K562 (cell line): Measurements from ENCODE around the gene ENDOV. TPM values are rescaled to one million over a fixed set of nuclear protein-coding genes. Genes with fewer than 3 reads are reported as not detected.

ENCODE experiments used
- CC2D1A ChIP-seq: fragments of 450-650 bp; IDR thresholded peaks from 2 replicates; pipeline ENCODE4 v1.6.1; 2017; ENCODE audit warnings: mild to moderate bottlenecking
- GABPB1 ChIP-seq: sonication (generic); formaldehyde crosslinking; IDR thresholded peaks from 2 replicates; pipeline ENCODE4 v1.8.0; 2022; ENCODE audit warnings: mild to moderate bottlenecking, missing genetic modification reagents
- GTF2A2 ChIP-seq: IDR thresholded peaks from 2 replicates; pipeline ENCODE4 v1.6.1; 2016; ENCODE audit warnings: mild to moderate bottlenecking, missing genetic modification characterization, missing compliant biosample characterization
- JUND ChIP-seq, 2 experiments: IDR thresholded peaks; 2 replicates in 1 of 2; 3 replicates in 1 of 2; pipeline ENCODE4 v1.6.1; 2011; ENCODE audit warnings: borderline replicate concordance in 2 of 2, low read depth in 2 of 2, low read length in 2 of 2, improper control_type of control experiment in 1 of 2, missing biosample characterization in 1 of 2, missing genetic modification characterization in 1 of 2, missing genetic modification reagents in 1 of 2
- NFXL1 ChIP-seq: fragments of 450-650 bp; formaldehyde crosslinking; IDR thresholded peaks from 2 replicates; pipeline ENCODE4 v1.4.0; 2021; ENCODE audit warnings: mild to moderate bottlenecking
- NR2F6 ChIP-seq: fragments of 450-650 bp; formaldehyde crosslinking; IDR thresholded peaks from 2 replicates; pipeline ENCODE4 v1.4.0; 2020; ENCODE audit warnings: mild to moderate bottlenecking
- RBM15 ChIP-seq: fragments of 200-400 bp; formaldehyde crosslinking; IDR thresholded peaks from 2 replicates; pipeline ENCODE4 v1.6.1; 2018; ENCODE audit warnings: mild to moderate bottlenecking, low read length, moderate library complexity; ENCODE audit not compliant: insufficient read depth
- SOX6 ChIP-seq: fragments of 450-650 bp; IDR thresholded peaks from 2 replicates; pipeline ENCODE4 v1.6.1; 2014; ENCODE audit warnings: mild to moderate bottlenecking
- XRCC3 ChIP-seq: fragments of 450-650 bp; IDR thresholded peaks from 2 replicates; pipeline ENCODE4 v1.6.1; 2017; ENCODE audit warnings: mild to moderate bottlenecking, moderate library complexity
- ZNF24 ChIP-seq: fragments of 450-650 bp; IDR thresholded peaks from 2 replicates; pipeline ENCODE4 v1.6.1; 2016
- ZNF551 ChIP-seq: fragments of 250-450 bp; sonication (Bioruptor Pico); IDR thresholded peaks from 2 replicates; pipeline ENCODE4 v1.5.0; 2021; ENCODE audit warnings: mild to moderate bottlenecking, moderate library complexity
- polyA plus RNA-seq, 8 experiments: library from polyadenylated mRNA; depleted of rRNA in 4 of 8; stranded (reverse) in 5 of 8; unstranded in 3 of 8; fragments of >200 nt; fragmentation: Nextera tagmentation in 2 of 8; fragmentation: Illumina TruSeq in 1 of 8; extraction: Ambion mirVana in 2 of 8; extraction: Trizol in 1 of 8; gene quantifications; 2 replicates each; pipeline versions ENCODE4 v1.2.1 to v1.2.3, GENCODE V29; 2011 to 2014; ENCODE audit warnings: inconsistent platforms in 1 of 8, missing spikeins in 1 of 8
- total RNA-seq, 7 experiments: library from RNA; depleted of rRNA in 6 of 7; stranded (reverse); fragments of >200 nt in 6 of 7; fragmentation: Illumina TruSeq in 2 of 7; extraction: Trizol in 2 of 7; gene quantifications; 2 replicates each; pipeline versions ENCODE4 v1.2.1 to v1.2.3, GENCODE V29; 2011 to 2021; ENCODE audit warnings: low replicate concordance in 1 of 7
- TF ChIP-seq, protein P1 (sequence below): fragments of 450-650 bp; IDR thresholded peaks from 2 replicates; pipeline ENCODE4 v1.6.1; 2016
- TF ChIP-seq, protein P2 (sequence below): fragments of 200-600 bp; sonication (generic); IDR thresholded peaks from one replicate; pipeline ENCODE4 v1.6.1; 2012; ENCODE audit warnings: mild to moderate bottlenecking, low read depth, low read length, inconsistent platforms
- TF ChIP-seq, protein P3 (sequence below), 3 experiments: IDR thresholded peaks in 2 of 3; conservative IDR thresholded peaks in 1 of 3; 2 replicates each; pipeline ENCODE4 v1.5.1; 2011 to 2012; ENCODE audit warnings: low read length in 3 of 3, mild to moderate bottlenecking in 3 of 3, control low read depth in 2 of 3, improper control_type of control experiment in 1 of 3, inconsistent platforms in 1 of 3, low read depth in 1 of 3, mixed read lengths in 1 of 3, moderate library complexity in 1 of 3; ENCODE audit not compliant: insufficient read depth in 2 of 3

The ENDOV gene
- total and polyA plus RNA-seq, 9 of the 15 experiments (the other 6 are each of a cell fraction or from before 2014, with no cell fraction given) = 1.2 to 8.2 (median 3.7) TPM

DNA sequence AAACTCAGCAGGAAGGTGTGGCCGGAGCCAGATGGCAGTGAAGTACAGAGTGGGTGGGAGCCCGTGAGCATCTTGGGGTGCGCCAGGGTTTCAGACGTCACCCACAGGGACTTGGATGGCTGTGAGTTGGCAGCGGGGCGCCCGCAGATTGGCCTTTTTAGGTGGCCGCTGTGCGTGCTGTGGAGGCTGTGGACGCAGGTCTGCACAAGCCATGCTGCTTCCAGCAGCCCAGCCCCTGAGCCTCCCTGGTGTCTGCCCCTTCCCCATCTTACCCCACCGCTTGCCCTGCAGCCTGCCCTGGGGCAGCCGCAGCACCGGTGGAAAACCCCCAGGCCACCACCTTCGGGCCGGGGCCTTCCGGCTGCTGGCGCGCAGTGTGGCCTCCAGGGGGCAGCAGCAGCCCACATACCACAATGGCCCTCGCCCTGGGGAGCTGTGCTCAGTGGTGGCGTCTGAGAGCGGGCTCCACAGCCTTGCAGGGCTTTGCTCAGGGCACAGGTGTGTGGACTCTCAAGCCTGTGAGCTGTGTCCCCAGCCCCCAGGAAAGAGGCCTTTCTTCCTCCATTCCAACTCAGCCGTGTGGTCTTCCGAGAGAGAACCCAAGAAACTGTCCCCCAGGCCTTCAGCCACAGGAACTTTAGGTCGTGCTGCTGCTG lies 11.8 kb downstream of the ENDOV start (continued):
- TF ChIP-seq, protein P1, sequence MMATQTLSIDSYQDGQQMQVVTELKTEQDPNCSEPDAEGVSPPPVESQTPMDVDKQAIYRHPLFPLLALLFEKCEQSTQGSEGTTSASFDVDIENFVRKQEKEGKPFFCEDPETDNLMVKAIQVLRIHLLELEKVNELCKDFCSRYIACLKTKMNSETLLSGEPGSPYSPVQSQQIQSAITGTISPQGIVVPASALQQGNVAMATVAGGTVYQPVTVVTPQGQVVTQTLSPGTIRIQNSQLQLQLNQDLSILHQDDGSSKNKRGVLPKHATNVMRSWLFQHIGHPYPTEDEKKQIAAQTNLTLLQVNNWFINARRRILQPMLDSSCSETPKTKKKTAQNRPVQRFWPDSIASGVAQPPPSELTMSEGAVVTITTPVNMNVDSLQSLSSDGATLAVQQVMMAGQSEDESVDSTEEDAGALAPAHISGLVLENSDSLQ = no peak
- peak; percentile 48; the same call in 1 of the 2 replicates for TF ChIP-seq ZNF24
- TF ChIP-seq SOX6 = no peak
- no peak for TF ChIP-seq RBM15
- no peak for TF ChIP-seq XRCC3
- TF ChIP-seq GTF2A2 = no peak
- TF ChIP-seq NR2F6 (CRISPR knock-in tag) = no peak
- TF ChIP-seq, protein P2, sequence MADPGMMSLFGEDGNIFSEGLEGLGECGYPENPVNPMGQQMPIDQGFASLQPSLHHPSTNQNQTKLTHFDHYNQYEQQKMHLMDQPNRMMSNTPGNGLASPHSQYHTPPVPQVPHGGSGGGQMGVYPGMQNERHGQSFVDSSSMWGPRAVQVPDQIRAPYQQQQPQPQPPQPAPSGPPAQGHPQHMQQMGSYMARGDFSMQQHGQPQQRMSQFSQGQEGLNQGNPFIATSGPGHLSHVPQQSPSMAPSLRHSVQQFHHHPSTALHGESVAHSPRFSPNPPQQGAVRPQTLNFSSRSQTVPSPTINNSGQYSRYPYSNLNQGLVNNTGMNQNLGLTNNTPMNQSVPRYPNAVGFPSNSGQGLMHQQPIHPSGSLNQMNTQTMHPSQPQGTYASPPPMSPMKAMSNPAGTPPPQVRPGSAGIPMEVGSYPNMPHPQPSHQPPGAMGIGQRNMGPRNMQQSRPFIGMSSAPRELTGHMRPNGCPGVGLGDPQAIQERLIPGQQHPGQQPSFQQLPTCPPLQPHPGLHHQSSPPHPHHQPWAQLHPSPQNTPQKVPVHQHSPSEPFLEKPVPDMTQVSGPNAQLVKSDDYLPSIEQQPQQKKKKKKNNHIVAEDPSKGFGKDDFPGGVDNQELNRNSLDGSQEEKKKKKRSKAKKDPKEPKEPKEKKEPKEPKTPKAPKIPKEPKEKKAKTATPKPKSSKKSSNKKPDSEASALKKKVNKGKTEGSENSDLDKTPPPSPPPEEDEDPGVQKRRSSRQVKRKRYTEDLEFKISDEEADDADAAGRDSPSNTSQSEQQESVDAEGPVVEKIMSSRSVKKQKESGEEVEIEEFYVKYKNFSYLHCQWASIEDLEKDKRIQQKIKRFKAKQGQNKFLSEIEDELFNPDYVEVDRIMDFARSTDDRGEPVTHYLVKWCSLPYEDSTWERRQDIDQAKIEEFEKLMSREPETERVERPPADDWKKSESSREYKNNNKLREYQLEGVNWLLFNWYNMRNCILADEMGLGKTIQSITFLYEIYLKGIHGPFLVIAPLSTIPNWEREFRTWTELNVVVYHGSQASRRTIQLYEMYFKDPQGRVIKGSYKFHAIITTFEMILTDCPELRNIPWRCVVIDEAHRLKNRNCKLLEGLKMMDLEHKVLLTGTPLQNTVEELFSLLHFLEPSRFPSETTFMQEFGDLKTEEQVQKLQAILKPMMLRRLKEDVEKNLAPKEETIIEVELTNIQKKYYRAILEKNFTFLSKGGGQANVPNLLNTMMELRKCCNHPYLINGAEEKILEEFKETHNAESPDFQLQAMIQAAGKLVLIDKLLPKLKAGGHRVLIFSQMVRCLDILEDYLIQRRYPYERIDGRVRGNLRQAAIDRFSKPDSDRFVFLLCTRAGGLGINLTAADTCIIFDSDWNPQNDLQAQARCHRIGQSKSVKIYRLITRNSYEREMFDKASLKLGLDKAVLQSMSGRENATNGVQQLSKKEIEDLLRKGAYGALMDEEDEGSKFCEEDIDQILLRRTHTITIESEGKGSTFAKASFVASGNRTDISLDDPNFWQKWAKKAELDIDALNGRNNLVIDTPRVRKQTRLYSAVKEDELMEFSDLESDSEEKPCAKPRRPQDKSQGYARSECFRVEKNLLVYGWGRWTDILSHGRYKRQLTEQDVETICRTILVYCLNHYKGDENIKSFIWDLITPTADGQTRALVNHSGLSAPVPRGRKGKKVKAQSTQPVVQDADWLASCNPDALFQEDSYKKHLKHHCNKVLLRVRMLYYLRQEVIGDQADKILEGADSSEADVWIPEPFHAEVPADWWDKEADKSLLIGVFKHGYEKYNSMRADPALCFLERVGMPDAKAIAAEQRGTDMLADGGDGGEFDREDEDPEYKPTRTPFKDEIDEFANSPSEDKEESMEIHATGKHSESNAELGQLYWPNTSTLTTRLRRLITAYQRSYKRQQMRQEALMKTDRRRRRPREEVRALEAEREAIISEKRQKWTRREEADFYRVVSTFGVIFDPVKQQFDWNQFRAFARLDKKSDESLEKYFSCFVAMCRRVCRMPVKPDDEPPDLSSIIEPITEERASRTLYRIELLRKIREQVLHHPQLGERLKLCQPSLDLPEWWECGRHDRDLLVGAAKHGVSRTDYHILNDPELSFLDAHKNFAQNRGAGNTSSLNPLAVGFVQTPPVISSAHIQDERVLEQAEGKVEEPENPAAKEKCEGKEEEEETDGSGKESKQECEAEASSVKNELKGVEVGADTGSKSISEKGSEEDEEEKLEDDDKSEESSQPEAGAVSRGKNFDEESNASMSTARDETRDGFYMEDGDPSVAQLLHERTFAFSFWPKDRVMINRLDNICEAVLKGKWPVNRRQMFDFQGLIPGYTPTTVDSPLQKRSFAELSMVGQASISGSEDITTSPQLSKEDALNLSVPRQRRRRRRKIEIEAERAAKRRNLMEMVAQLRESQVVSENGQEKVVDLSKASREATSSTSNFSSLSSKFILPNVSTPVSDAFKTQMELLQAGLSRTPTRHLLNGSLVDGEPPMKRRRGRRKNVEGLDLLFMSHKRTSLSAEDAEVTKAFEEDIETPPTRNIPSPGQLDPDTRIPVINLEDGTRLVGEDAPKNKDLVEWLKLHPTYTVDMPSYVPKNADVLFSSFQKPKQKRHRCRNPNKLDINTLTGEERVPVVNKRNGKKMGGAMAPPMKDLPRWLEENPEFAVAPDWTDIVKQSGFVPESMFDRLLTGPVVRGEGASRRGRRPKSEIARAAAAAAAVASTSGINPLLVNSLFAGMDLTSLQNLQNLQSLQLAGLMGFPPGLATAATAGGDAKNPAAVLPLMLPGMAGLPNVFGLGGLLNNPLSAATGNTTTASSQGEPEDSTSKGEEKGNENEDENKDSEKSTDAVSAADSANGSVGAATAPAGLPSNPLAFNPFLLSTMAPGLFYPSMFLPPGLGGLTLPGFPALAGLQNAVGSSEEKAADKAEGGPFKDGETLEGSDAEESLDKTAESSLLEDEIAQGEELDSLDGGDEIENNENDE = no peak
- TF ChIP-seq, protein P3, sequence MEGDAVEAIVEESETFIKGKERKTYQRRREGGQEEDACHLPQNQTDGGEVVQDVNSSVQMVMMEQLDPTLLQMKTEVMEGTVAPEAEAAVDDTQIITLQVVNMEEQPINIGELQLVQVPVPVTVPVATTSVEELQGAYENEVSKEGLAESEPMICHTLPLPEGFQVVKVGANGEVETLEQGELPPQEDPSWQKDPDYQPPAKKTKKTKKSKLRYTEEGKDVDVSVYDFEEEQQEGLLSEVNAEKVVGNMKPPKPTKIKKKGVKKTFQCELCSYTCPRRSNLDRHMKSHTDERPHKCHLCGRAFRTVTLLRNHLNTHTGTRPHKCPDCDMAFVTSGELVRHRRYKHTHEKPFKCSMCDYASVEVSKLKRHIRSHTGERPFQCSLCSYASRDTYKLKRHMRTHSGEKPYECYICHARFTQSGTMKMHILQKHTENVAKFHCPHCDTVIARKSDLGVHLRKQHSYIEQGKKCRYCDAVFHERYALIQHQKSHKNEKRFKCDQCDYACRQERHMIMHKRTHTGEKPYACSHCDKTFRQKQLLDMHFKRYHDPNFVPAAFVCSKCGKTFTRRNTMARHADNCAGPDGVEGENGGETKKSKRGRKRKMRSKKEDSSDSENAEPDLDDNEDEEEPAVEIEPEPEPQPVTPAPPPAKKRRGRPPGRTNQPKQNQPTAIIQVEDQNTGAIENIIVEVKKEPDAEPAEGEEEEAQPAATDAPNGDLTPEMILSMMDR (IDR thresholded peaks at IDR 0.05 in 2 of 3, conservative IDR thresholded peaks at IDR 0.05 in 1 of 3; ENCODE audit: insufficient read depth in 2 of 3, low read depth in 1 of 3, low read length in 3 of 3) = peak; percentile 94 to 98 (median 96)
- TF ChIP-seq JUND (IDR thresholded peaks at IDR 0.05; ENCODE audit: borderline replicate concordance, low read depth, low read length) = 0 out of 2 replicates have a peak, but pooled peaks have one; percentile 10
- no peak for TF ChIP-seq JUND (tag; IDR thresholded peaks at IDR 0.05; ENCODE audit: borderline replicate concordance, low read depth, low read length)
- TF ChIP-seq NFXL1 = no peak
- TF ChIP-seq ZNF551 (CRISPR knock-in tag) = no peak
- TF ChIP-seq CC2D1A = peak; percentile 55; the same call in 1 of the 2 replicates
- TF ChIP-seq GABPB1 = peak; percentile 56; the same call in 1 of the 2 replicates
